ENCODE data around the gene UBE2I.

GRCh38 chr16:1276580-1276878 is 32.9 kb upstream of the UBE2I start:
- TF ChIP-seq CTCF (IDR thresholded peaks at IDR 0.05) (no peak), POLR2A (IDR thresholded peaks at IDR 0.05) (no peak)

Measured in adrenal gland (tissue), 5 donors.